IPS-20b (cell line): Measurements from ENCODE around the gene DPEP2.
"Not testable (repeated sequence)": the region's sequence is repeated elsewhere in the genome, so short reads cannot be mapped to it uniquely, and the experiment has no call there.

ENCODE experiments used
- H3K27ac ChIP-seq: one replicate; pipeline ENCODE4 v1.5.1; 2013; ENCODE audit warnings: low read length
- H3K27me3 ChIP-seq: 2 replicates; pipeline ENCODE4 v1.6.1; 2013; ENCODE audit warnings: mild to moderate bottlenecking, low read length, inconsistent platforms; ENCODE audit not compliant: insufficient read depth
- H3K36me3 ChIP-seq: 2 replicates; pipeline ENCODE4 v1.6.1; 2013; ENCODE audit warnings: low read depth, mild to moderate bottlenecking, inconsistent platforms, low read length, moderate library complexity; ENCODE audit not compliant: insufficient read depth
- H3K4me1 ChIP-seq: 2 replicates; pipeline ENCODE4 v1.6.1; 2013; ENCODE audit warnings: mild to moderate bottlenecking, control low read depth, inconsistent platforms, low read length, moderate library complexity; ENCODE audit not compliant: insufficient read depth
- H3K4me3 ChIP-seq: 2 replicates; pipeline ENCODE4 v1.5.1; 2013; ENCODE audit warnings: mild to moderate bottlenecking, low read length, inconsistent platforms
- H3K9ac ChIP-seq: 2 replicates; pipeline ENCODE4 v1.6.1; 2013; ENCODE audit warnings: low read depth, mild to moderate bottlenecking, inconsistent platforms, low read length, moderate library complexity
- H3K9me3 ChIP-seq: 2 replicates; pipeline ENCODE4 v1.6.1; 2013; ENCODE audit warnings: mild to moderate bottlenecking, low read depth, low read length, inconsistent platforms; ENCODE audit not compliant: insufficient read depth

Gene DPEP2, protein sequence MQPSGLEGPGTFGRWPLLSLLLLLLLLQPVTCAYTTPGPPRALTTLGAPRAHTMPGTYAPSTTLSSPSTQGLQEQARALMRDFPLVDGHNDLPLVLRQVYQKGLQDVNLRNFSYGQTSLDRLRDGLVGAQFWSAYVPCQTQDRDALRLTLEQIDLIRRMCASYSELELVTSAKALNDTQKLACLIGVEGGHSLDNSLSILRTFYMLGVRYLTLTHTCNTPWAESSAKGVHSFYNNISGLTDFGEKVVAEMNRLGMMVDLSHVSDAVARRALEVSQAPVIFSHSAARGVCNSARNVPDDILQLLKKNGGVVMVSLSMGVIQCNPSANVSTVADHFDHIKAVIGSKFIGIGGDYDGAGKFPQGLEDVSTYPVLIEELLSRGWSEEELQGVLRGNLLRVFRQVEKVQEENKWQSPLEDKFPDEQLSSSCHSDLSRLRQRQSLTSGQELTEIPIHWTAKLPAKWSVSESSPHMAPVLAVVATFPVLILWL

DNA sequence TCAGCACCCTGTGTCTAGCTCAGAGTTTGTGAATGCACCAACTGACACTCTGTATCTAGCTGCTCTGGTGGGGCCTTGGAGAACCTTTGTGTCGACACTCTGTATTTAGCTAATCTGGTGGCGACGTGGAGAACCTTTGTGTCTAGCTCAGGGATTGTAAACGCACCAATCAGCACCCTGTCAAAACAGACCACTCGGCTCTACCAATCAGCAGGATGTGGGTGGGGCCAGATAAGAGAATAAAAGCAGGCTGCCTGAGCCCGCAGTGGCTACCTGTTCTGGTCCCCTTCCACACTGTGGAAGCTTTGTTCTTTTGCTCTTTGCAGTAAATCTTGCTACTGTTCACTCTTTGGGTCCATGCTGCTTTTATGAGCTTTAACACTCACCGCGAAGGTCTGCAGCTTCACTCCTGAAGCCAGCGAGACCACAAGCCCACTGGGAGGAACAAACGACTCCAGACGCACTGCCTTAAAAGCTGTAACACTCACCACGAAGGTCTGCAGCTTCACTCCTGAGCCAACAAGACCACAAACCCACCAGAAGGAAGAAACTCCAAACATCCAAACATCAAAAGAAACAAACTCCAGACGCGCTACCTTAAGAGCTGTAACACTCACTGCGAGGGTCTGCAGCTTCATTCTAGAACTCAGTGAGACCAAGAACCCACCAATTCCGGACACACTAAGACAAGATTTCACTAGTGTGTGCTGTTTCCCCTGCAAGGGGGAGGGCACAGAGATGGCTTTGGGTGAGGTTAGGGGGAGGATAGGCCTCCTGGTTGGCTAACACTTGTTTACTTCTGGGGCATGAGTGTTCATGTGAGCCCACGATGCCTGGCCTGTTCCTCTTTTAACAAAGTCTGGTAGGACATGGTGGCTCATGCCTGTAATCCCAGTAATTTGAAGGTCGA, at the start of gene DPEP2:
TSS of gene DPEP2 (minus strand) at position 706 of the 910 bp plus-strand sequence. CDS start 6,272 bp downstream, outside the sequence.
- H3K4me3 ChIP-seq, H3K4me1 ChIP-seq, H3K36me3 ChIP-seq, H3K27me3 ChIP-seq, H3K27ac ChIP-seq, H3K9me3 ChIP-seq, H3K9ac ChIP-seq: not testable (repeated sequence)

GRCh38 chr16:68047987-68048386, 48.7 kb upstream of the DPEP2 start:
- Histone ChIP-seq H3K9ac (no peak overlapping the region), H3K27me3 (no peaks in the 10 kb centered on the region), H3K36me3 (peaks cover 39% of the 10 kb centered on the region), H3K27ac (no peak overlapping the region), H3K4me3 (no peak overlapping the region), H3K4me1 (no peaks in the 10 kb centered on the region), H3K9me3 (no peaks in the 10 kb centered on the region)

- Histone ChIP-seq H3K27ac (no peak overlapping the region), H3K9me3 (no peaks in the 10 kb centered on the region), H3K27me3 (no peaks in the 10 kb centered on the region), H3K9ac (no peak overlapping the region), H3K4me3 (no peak overlapping the region), H3K4me1 (no peaks in the 10 kb centered on the region), H3K36me3 (peaks cover 40% of the 10 kb centered on the region)
Measured at GRCh38 chr16:68046106-68046505, 46.8 kb upstream of the DPEP2 start.

DNA sequence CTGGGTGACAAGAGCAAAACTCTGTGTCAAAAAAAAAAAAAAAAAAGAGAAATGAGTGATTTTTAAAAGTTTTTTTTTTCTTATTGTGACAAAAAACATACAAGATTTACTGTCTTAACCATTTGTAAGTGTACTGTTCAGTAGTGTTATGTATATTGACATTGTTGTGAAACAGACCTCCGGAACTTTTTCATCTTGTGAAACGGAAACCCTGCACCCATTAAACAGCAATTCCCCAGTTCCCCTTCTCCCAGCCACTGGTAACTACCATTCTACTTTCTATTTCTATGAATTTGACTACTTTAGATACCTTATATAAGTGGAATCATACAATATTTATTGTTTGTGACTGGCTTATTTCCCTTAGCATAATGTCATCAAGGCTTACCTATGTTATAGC, 42.5 kb upstream of the DPEP2 start:
- H3K27me3 ChIP-seq, result no peaks in the 10 kb centered on the region
- H3K27ac ChIP-seq, result no peak overlapping the region
- H3K4me1 ChIP-seq, result no peaks in the 10 kb centered on the region
- H3K36me3 ChIP-seq, result peaks cover 23% of the 10 kb centered on the region
- no peak overlapping the region for H3K4me3 ChIP-seq
- no peak overlapping the region for H3K9ac ChIP-seq
- no peaks in the 10 kb centered on the region for H3K9me3 ChIP-seq

DNA sequence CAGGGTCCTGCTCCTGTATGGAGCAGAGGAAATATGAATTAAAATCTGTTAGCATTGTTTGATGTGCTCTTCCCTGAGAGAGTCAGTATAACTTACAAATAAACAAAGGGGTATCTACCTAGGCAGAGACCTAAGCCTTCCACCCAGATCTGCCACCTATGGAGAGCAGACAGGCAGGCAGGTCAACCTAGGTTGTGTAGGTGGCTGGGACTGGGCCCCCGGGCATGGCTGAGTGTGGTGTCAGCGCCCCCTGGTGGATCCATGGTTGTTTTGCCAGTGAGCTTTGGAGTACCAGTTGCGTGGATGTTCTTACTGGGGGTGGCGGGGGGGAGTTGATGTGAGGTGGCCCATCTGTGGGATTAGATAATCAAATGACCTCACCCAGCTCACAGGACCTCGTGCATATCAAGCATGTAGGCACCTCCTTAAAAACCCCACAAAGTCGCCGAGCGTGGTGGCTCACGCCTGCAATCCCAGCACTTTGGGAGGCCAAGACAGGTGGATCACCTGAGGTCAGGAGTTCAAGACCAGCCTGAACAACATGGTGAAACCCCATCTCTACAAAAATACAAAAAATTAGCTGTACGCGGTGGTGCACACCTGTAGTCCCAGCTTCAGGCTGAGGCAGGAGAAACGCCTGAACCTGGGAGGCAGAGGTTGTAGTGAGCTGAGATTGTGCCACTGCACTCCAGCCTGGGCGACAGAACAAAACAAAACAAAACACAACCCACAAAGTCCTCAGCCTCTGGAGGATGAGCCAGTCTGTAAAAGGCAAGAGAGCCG, 41.4 kb upstream of the DPEP2 start:
- H3K9me3 ChIP-seq, result no peaks in the 10 kb centered on the region
- no peak overlapping the region for H3K9ac ChIP-seq
- H3K36me3 ChIP-seq, result peaks cover 23% of the 10 kb centered on the region
- no peaks in the 10 kb centered on the region for H3K27me3 ChIP-seq
- no peaks in the 10 kb centered on the region for H3K4me1 ChIP-seq
- no peak overlapping the region for H3K27ac ChIP-seq
- H3K4me3 ChIP-seq, result no peak overlapping the region

- no peak overlapping the region for H3K27ac ChIP-seq
Measured at GRCh38 chr16:68037841-68038597, 38.7 kb upstream of the DPEP2 start.

DNA sequence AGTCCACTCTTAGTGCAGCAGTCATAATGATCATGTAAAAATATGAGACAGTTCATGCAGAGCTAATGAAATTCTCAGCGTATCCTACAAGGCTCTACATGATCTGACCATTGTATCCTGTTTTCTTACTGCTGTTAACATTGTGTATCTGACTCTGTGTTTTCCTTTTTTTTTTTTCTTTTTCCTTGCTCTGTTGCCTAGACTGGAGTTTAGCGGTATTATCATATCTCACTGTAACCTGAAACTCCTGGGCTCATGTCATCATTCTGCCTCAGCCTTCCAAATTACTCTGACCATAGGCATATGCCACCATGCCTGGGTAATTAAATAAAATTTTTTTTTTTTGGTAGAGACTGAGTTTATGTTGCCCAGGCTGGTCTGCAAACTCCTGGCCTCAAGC, 35.9 kb upstream of the DPEP2 start:
- Histone ChIP-seq H3K36me3 (0 out of 2 replicates have a peak, but pooled peaks cover 9% of the 10 kb centered on the region), H3K27ac (no peak overlapping the region), H3K9ac (no peak overlapping the region)

More at GRCh38 chr16:68037841-68038597, 38.7 kb upstream of the DPEP2 start:
- no peaks in the 10 kb centered on the region for H3K27me3 ChIP-seq
- H3K36me3 ChIP-seq, result peaks cover 23% of the 10 kb centered on the region
- H3K9ac ChIP-seq, result no peak overlapping the region
- H3K9me3 ChIP-seq, result no peaks in the 10 kb centered on the region
- no peak overlapping the region for H3K4me3 ChIP-seq
- H3K4me1 ChIP-seq, result no peaks in the 10 kb centered on the region

DNA sequence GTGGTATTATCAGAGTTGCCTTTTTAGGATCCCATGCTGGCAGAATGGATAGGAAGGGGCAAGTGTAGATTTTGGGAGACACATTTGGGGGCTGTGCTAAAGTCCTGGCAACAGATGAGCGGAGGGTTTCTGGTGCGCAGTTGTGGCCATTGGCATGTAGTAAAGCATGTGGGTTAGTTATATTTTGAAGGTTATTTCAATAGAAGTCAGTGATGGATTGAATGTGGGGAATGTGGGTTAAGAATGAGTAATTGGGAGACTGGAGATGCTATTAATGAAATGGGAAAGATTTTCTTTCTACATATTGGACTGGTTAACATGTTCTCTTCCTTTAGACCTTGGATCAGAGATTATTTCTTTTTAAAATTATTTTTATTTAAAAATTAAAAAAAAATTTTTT, 33.8 kb upstream of the DPEP2 start:
- Histone ChIP-seq H3K4me1 (no peaks in the 10 kb centered on the region), H3K9me3 (no peaks in the 10 kb centered on the region), H3K27ac (no peak overlapping the region), H3K4me3 (no peak overlapping the region), H3K27me3 (no peaks in the 10 kb centered on the region), H3K9ac (no peak overlapping the region), H3K36me3 (peaks cover 7% of the 10 kb centered on the region; the same call in 1 of the 2 replicates)

More for the DNA sequence above, 35.9 kb upstream of the DPEP2 start:
- H3K4me1 ChIP-seq, result no peaks in the 10 kb centered on the region
- no peaks in the 10 kb centered on the region for H3K9me3 ChIP-seq
- H3K4me3 ChIP-seq, result no peak overlapping the region
- no peaks in the 10 kb centered on the region for H3K27me3 ChIP-seq

- Histone ChIP-seq H3K27ac (no peak overlapping the region), H3K9ac (no peak overlapping the region), H3K4me1 (no peaks in the 10 kb centered on the region), H3K9me3 (no peaks in the 10 kb centered on the region), H3K27me3 (no peaks in the 10 kb centered on the region), H3K36me3 (peaks cover 12% of the 10 kb centered on the region), H3K4me3 (no peak overlapping the region)
Measured at GRCh38 chr16:68031951-68032350, 32.7 kb upstream of the DPEP2 start.

GRCh38 chr16:68030108-68030507, 30.8 kb upstream of the DPEP2 start:
- H3K27ac ChIP-seq, H3K4me3 ChIP-seq, H3K9ac ChIP-seq, H3K9me3 ChIP-seq, H3K27me3 ChIP-seq, H3K4me1 ChIP-seq: not testable (repeated sequence)
- H3K36me3 ChIP-seq, result peaks cover 28% of the 10 kb centered on the region

DNA sequence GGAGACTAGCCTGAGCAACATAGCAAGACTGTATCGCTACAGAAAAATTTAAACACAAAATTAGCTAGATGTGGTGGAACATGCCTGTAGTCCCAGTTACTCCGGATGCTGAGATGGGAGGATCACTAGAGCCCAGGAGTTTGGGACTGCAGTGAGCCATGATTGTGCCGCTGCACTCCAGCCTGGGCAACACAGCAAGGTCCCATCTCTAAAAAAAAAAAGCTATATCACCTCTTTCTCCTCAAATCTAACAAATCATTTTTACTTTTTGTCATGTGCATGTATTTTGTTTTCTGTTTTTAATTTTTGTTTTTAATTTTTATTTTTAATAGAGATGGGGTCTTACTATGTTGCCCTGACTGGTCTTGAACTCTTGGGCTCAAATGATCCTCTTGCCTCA, 29.7 kb upstream of the DPEP2 start:
- Histone ChIP-seq H3K36me3 (peaks cover 28% of the 10 kb centered on the region), H3K27me3 (no peaks in the 10 kb centered on the region)

More for the DNA sequence above, 29.7 kb upstream of the DPEP2 start:
- no peak overlapping the region for H3K4me3 ChIP-seq
- no peak overlapping the region for H3K9ac ChIP-seq
- H3K4me1 ChIP-seq, result no peaks in the 10 kb centered on the region
- H3K9me3 ChIP-seq, result no peaks in the 10 kb centered on the region
- no peak overlapping the region for H3K27ac ChIP-seq
